Dermis blood vessel endothelial cell (primary cell): ENCODE results near the gene COL27A1. TPM values are rescaled to one million over a fixed set of nuclear protein-coding genes. Genes with fewer than 3 reads are reported as not detected.

Source experiments
- DNase-seq: peaks from one replicate; pipeline ENCODE4 v3.0.0; 2010
- total RNA-seq: library from RNA; depleted of rRNA; stranded (reverse); fragments of >200 nt; gene quantifications from 2 replicates; pipeline ENCODE4 v1.2.3, GENCODE V29; 2014

COL27A1 gene
- total RNA-seq, 1 donor from 2014 or later, result 6.0 TPM

GRCh38 chr9:114207845-114208244 is 52.5 kb downstream of the COL27A1 start:
- DNase-seq, result no peak

GRCh38 chr9:114209151-114209550 is 53.8 kb downstream of the COL27A1 start:
- DNase-seq, result no peak

- no peak for DNase-seq
Observed at GRCh38 chr9:114210136-114210535, 54.8 kb downstream of the COL27A1 start.

- DNase-seq, result no peak
Observed at GRCh38 chr9:114210691-114211276, 55.4 kb downstream of the COL27A1 start.

GRCh38 chr9:114212826-114213225 is 57.5 kb downstream of the COL27A1 start:
- DNase-seq, result no peak

- no peak for DNase-seq
Observed at GRCh38 chr9:114213566-114213965, 58.2 kb downstream of the COL27A1 start.

- peak; percentile 68 for DNase-seq
Observed at GRCh38 chr9:114214181-114214580, 58.8 kb downstream of the COL27A1 start.

GRCh38 chr9:114214686-114215414 is 59.5 kb downstream of the COL27A1 start:
- DNase-seq, result no peak

GRCh38 chr9:114216081-114216480 is 60.7 kb downstream of the COL27A1 start:
- DNase-seq, result peak; percentile 82

GRCh38 chr9:114216976-114217375 is 61.6 kb downstream of the COL27A1 start:
- DNase-seq, result no peak

- peak; percentile 66 for DNase-seq
Observed at GRCh38 chr9:114218264-114219120, 63.2 kb downstream of the COL27A1 start.

GRCh38 chr9:114220061-114220541 is 64.8 kb downstream of the COL27A1 start:
- no peak for DNase-seq

GRCh38 chr9:114221706-114222465 is 66.5 kb downstream of the COL27A1 start:
- DNase-seq, result peak; percentile 92

- peak; percentile 80 for DNase-seq
Observed at GRCh38 chr9:114223564-114224246, 68.4 kb downstream of the COL27A1 start.

- DNase-seq, result peak; percentile 69
Observed at GRCh38 chr9:114224247-114224610, 68.9 kb downstream of the COL27A1 start.

- DNase-seq, result peak; percentile 63
Observed at GRCh38 chr9:114225561-114226212, 70.3 kb downstream of the COL27A1 start.

GRCh38 chr9:114226246-114227055 is 71.1 kb downstream of the COL27A1 start:
- no peak for DNase-seq

GRCh38 chr9:114227288-114228015 is 72.1 kb downstream of the COL27A1 start:
- DNase-seq, result no peak

- no peak for DNase-seq
Observed at GRCh38 chr9:114228016-114228808, 72.9 kb downstream of the COL27A1 start.
